Neural cell (in vitro differentiated cells): ENCODE data around the gene USP46. TPM values are rescaled to one million over a fixed set of nuclear protein-coding genes. Genes with fewer than 3 reads are reported as not detected.

Source experiments
- H2AFZ ChIP-seq: fragments of 200-600, 300-800 bp; sonication (generic), shearing (Covaris generic); 2 replicates; pipeline ENCODE4 v1.6.0; 2014; ENCODE audit warnings: low read depth, mild to moderate bottlenecking, antibody characterized with exemption, low read length, moderate library complexity
- H3F3A ChIP-seq: fragments of 200-600 bp; shearing (Covaris generic); 2 replicates; pipeline ENCODE4 v1.6.1; 2016; ENCODE audit warnings: mild to moderate bottlenecking, moderate library complexity, mixed read lengths, antibody characterized with exemption, low read length; ENCODE audit not compliant: insufficient read depth, poor library complexity, severe bottlenecking
- H3K27ac ChIP-seq: fragments of 200-600, 300-800 bp; sonication (generic), shearing (Covaris generic); 2 replicates; pipeline ENCODE4 v1.5.1; 2014; ENCODE audit warnings: mild to moderate bottlenecking, low read length, moderate library complexity
- H3K27me3 ChIP-seq: fragments of 300-800, 200-600 bp; sonication (generic), shearing (Covaris generic); 2 replicates; pipeline ENCODE4 v1.6.0; 2014; ENCODE audit warnings: mild to moderate bottlenecking, low read depth, low read length, moderate library complexity; ENCODE audit not compliant: insufficient read depth
- H3K36me3 ChIP-seq: fragments of 300-800, 200-600 bp; sonication (generic), shearing (Covaris generic); 2 replicates; pipeline ENCODE4 v1.5.1; 2014; ENCODE audit warnings: mild to moderate bottlenecking, antibody characterized with exemption, low read length, moderate library complexity; ENCODE audit not compliant: insufficient read depth
- H3K4me2 ChIP-seq: fragments of 300-800, 200-600 bp; sonication (generic), shearing (Covaris generic); 2 replicates; pipeline ENCODE4 v1.6.0; 2014; ENCODE audit warnings: mild to moderate bottlenecking, low read length
- H3K4me3 ChIP-seq: fragments of 300-800, 200-600 bp; sonication (generic), shearing (Covaris generic); 2 replicates; pipeline ENCODE4 v1.5.1; 2014; ENCODE audit warnings: mild to moderate bottlenecking, low read length, moderate library complexity
- H3K79me2 ChIP-seq: fragments of 200-600 bp; shearing (Covaris generic); replicated peaks from 2 replicates; pipeline ENCODE4 v1.6.0; 2014; ENCODE audit warnings: mild to moderate bottlenecking, low read length, moderate library complexity; ENCODE audit not compliant: insufficient read depth
- H3K9ac ChIP-seq: fragments of 300-800, 200-600 bp; sonication (generic), shearing (Covaris generic); 2 replicates; pipeline ENCODE4 v1.6.1; 2016; ENCODE audit warnings: mild to moderate bottlenecking, low read length, mixed read lengths
- H3K9me2 ChIP-seq: fragments of 200-600 bp; shearing (Covaris generic); 2 replicates; pipeline ENCODE4 v1.6.1; 2016; ENCODE audit warnings: mild to moderate bottlenecking, low read length, mixed read lengths; ENCODE audit not compliant: insufficient read depth
- H3K9me3 ChIP-seq: fragments of 200-600, 300-800 bp; sonication (generic), shearing (Covaris generic); 2 replicates; pipeline ENCODE4 v1.6.1; 2016; ENCODE audit warnings: mild to moderate bottlenecking, mixed run types, low read length, moderate library complexity, mixed read lengths
- H4K20me1 ChIP-seq: fragments of 200-600 bp; shearing (Covaris generic); 2 replicates; pipeline ENCODE4 v1.6.1; 2016; ENCODE audit warnings: mild to moderate bottlenecking, mixed run types; ENCODE audit not compliant: insufficient read depth
- CTCF ChIP-seq: fragments of 450-650 bp; IDR thresholded peaks from 2 replicates; pipeline ENCODE4 v1.5.1; 2014; ENCODE audit warnings: antibody characterized with exemption, mild to moderate bottlenecking, moderate library complexity; ENCODE audit not compliant: poor library complexity, severe bottlenecking
- EP300 ChIP-seq: fragments of 450-650 bp; conservative IDR thresholded peaks from 2 replicates; pipeline ENCODE4 v1.6.1; 2014; ENCODE audit warnings: antibody characterized with exemption, mild to moderate bottlenecking, moderate library complexity; ENCODE audit not compliant: poor library complexity, severe bottlenecking
- EZH2 ChIP-seq: fragments of 200-600, 300-800 bp; shearing (Covaris generic), sonication (generic); IDR thresholded peaks from 2 replicates; pipeline ENCODE4 v1.6.1; 2014; ENCODE audit warnings: antibody characterized with exemption, low read length, borderline replicate concordance, mild to moderate bottlenecking; ENCODE audit not compliant: insufficient read depth, poor library complexity, severe bottlenecking
- MXI1 ChIP-seq: fragments of 450-650 bp; conservative IDR thresholded peaks from 2 replicates; pipeline ENCODE4 v1.6.1; 2014; ENCODE audit warnings: antibody characterized with exemption, mild to moderate bottlenecking; ENCODE audit not compliant: poor library complexity, severe bottlenecking
- POLR2AphosphoS5 ChIP-seq: IDR thresholded peaks from 2 replicates; pipeline ENCODE4 v1.6.1; 2012
- RAD21 ChIP-seq: fragments of 450-650 bp; conservative IDR thresholded peaks from 2 replicates; pipeline ENCODE4 v1.6.1; 2014; ENCODE audit warnings: antibody characterized with exemption, mild to moderate bottlenecking, moderate library complexity
- REST ChIP-seq: IDR thresholded peaks from 2 replicates; pipeline ENCODE4 v1.6.1; 2012; ENCODE audit warnings: borderline replicate concordance
- SMC3 ChIP-seq: fragments of 450-650 bp; conservative IDR thresholded peaks from 2 replicates; pipeline ENCODE4 v1.6.1; 2014; ENCODE audit warnings: antibody characterized with exemption, mild to moderate bottlenecking, moderate library complexity; ENCODE audit not compliant: poor library complexity
- TAF1 ChIP-seq: IDR thresholded peaks from 2 replicates; pipeline ENCODE4 v1.6.1; 2012; ENCODE audit warnings: low read depth
- polyA plus RNA-seq: library from polyadenylated mRNA; depleted of rRNA; stranded (reverse); fragments of >200 nt; gene quantifications from 2 replicates; pipeline ENCODE4 v1.2.3, GENCODE V29; 2014

The USP46 gene
- polyA plus RNA-seq, 1 donor from 2014 or later: 14.1 TPM

GRCh38 chr4:52670121-52670520 is 11.0 kb upstream of the USP46 start (continued):
- TF ChIP-seq EZH2: no peak
- no peak for TF ChIP-seq TAF1
- TF ChIP-seq EP300: no peak

- H3K9me3 ChIP-seq: no peaks in the 10 kb centered on the region
- H3K36me3 ChIP-seq: no peaks in the 10 kb centered on the region
- no peaks in the 10 kb centered on the region for H4K20me1 ChIP-seq
- H3F3A ChIP-seq: no peaks in the 10 kb centered on the region
- no peaks in the 10 kb centered on the region for H3K79me2 ChIP-seq
- H3K4me3 ChIP-seq: no peak overlapping the region
- no peak overlapping the region for H2AFZ ChIP-seq
- H3K9ac ChIP-seq: no peak overlapping the region
- no peak overlapping the region for H3K4me2 ChIP-seq
- H3K9me2 ChIP-seq: no peaks in the 10 kb centered on the region
- no peak overlapping the region for H3K27ac ChIP-seq
- no peaks in the 10 kb centered on the region for H3K27me3 ChIP-seq
- TF ChIP-seq SMC3 (no peak), MXI1 (no peak), REST (no peak), CTCF (peak; percentile 21), TAF1 (no peak), POLR2AphosphoS5 (no peak), EZH2 (no peak), EP300 (no peak), RAD21 (peak; percentile 11)
Measured at GRCh38 chr4:52665592-52665991, 6.5 kb upstream of the USP46 start.

- Histone ChIP-seq H3K9me3 (no peaks in the 10 kb centered on the region), H3K27me3 (no peaks in the 10 kb centered on the region), H3K79me2 (no peaks in the 10 kb centered on the region), H3F3A (no peaks in the 10 kb centered on the region), H2AFZ (no peak overlapping the region), H3K9ac (no peak overlapping the region), H3K4me2 (no peak overlapping the region), H3K9me2 (no peaks in the 10 kb centered on the region), H3K4me3 (no peak overlapping the region), H4K20me1 (no peaks in the 10 kb centered on the region), H3K36me3 (no peaks in the 10 kb centered on the region), H3K27ac (no peak overlapping the region)
- TF ChIP-seq REST (no peak), TAF1 (no peak), EP300 (no peak), MXI1 (no peak), RAD21 (no peak), EZH2 (no peak), POLR2AphosphoS5 (no peak), CTCF (no peak), SMC3 (no peak)
Measured at GRCh38 chr4:52664479-52664878, 5.4 kb upstream of the USP46 start.
